ENCODE results near the gene CTSH.
"Not testable (repeated sequence)": the region's sequence is repeated elsewhere in the genome, so short reads cannot be mapped to it uniquely, and the experiment has no call there.

Gene CTSH

GRCh38 chr15:78921517-78921916, 23.3 kb downstream of the CTSH start:
- no peak for DNase-seq

DNA sequence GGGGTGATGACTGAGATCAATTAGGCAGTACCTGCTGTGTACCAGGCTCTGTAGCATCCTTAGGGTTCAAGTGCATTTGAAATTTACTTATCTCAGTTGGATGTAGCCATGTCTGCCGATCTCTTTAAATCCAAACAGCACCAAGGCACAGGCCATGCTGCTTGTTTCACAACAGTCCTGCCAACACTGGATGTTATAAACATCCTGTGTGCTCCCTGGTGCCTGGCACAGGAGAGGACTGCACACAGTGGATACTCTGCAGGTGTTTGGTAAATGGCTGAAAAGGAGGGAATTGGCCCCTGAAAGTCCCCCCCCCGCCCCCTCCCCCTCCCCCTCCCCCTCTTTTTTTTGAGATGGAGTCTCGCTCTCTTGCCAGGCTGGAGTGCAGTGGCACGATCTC, 27.0 kb downstream of the CTSH start:
- DNase-seq, result no peak

- DNase-seq, result no peak
Measured at GRCh38 chr15:78916088-78916487, 28.8 kb downstream of the CTSH start.

- DNase-seq, result no peak
Measured at GRCh38 chr15:78915341-78916087, 29.3 kb downstream of the CTSH start.

DNA sequence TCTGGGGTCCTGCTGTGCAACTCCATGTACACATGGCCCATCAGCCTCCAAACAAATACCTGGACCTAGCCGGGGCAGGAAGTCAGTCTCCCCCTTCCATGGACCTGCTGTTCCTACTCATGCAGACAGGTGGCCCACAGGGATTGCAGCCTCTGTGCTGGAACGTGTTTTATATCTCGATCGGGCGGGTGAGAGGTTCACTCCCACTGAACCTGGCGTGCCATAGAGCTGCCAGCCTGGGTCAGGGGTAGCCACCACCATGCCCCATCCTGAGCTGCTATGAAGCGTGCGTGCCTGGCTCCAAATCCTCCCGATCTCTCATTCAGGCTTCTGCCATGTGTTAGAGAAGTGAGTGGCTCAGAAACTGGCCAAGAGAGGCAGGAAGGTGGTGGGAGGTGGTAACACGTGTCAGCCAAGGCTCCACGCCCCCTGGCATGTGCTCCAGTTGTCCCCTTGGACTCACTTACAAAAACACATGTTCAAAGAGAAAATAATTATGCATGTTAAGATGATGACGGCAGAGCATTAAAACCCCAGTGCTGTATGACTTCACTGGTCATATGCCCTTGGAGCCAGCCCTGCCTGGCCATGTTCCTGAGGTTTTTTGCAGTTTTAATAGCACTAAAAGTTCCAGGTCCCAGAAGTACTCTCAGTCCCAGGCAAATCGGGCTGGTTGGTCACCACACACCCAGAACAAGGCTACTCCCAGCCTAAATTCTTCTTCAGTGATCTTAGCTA, 30.6 kb downstream of the CTSH start:
- no peak for DNase-seq

DNA sequence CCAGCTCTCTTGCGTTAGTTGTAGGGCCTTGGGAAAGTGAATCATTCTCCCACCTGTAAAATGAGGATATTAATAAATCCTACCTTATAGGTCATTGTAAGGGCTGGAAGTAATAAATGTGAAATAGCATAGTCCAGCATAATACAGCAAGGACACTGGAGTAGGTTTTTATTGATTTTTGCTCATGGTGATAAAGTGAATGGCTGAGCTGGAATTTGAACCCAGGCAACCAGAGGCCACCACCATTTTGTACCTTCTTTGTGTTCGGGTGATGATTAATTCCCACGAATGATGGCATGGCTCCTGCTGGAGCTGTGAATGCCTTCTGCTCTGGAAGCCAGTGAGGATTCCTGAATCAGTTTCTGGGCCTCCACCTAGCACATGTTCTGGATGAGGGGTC, 31.8 kb downstream of the CTSH start:
- DNase-seq, result no peak

DNA sequence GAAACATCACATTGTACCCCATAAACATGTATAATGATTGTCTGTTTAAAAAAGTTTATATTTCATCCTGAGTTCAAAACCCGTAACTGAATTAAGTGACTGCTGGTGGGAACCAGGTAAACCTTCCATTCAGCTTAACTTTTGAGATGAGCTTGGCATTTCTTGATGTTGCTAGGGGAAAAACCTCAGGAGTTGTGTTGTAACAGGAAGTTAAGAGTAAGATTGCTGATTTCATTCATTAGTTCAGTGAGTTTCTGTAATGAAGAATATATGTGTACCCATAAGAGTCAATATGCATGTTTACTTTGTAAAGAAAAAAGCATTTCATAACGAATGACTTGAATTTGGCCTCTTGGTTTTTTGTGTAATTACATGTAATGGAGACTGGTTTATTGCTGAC, 32.5 kb downstream of the CTSH start:
- no peak for DNase-seq

DNA sequence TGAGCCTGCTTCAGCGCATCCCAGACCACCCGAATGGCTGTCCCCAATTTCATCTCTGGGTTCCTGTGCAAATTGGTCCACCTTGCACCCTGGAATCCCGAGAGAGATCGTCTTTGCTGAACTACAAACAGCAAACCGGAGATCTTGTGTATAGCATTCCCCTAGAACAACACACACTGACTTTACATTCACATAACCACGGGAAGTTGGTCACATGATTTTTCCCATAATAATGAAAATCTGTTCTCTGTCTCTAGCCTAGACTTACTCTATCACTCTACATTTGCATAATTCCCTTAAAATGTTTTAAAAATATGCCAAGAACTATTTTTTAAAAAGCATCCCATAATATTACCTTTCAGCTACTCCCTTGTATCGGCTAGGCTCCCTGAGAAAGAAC, 34.6 kb downstream of the CTSH start:
- DNase-seq, result no peak

DNA sequence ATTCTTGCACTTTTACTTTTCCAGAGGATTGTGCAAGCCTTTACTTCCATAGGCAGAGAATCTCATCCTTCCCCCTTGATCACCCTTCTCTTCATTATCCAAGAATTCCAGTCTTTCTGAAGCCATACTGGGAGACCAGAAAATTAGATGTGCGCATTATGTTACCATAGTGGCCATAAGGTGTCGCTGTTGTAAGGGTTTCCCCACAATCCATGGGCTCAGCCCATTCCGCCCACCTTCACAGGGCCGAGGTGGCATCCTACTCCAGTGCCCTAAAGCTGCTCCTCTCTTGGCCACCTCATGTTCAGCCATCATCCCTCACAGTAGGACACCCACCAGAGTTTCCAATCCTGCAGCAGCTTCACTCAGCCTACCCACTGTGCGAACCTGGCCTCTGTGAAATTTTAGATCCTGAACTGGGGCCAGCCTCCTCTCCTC, 35.0 kb downstream of the CTSH start:
- DNase-seq, result peak; percentile 27

DNA sequence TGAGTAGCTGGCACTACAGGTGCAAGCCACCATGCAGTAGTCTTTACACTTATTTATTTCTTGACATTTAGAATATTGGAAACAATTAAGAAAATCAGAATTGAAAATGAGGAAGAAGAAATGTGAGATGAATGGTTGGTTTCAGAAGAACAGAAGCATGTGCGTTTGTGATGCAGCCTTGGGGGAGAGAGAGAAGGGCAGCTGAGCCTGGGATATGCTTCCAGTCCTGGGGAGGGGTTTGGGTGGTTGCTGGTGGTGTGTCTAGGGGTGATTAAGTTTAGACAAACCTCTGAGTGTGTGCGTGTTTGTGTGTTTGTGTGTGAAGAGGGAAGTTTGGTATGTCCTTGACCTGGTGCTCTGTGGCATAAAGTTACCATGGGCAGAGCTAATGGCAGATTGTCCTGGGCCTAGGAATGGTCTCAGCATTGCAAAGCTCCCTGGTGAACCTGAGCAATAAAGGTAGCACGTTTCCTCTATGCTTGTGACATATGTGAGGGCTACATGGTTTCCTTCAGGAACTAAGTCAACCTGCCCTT, 35.6 kb downstream of the CTSH start:
- no peak for DNase-seq

- peak; percentile 7 for DNase-seq
Measured at GRCh38 chr15:78907577-78907976, 37.3 kb downstream of the CTSH start.

- DNase-seq, result no peak
Measured at GRCh38 chr15:78906316-78906620, 38.6 kb downstream of the CTSH start.

DNA sequence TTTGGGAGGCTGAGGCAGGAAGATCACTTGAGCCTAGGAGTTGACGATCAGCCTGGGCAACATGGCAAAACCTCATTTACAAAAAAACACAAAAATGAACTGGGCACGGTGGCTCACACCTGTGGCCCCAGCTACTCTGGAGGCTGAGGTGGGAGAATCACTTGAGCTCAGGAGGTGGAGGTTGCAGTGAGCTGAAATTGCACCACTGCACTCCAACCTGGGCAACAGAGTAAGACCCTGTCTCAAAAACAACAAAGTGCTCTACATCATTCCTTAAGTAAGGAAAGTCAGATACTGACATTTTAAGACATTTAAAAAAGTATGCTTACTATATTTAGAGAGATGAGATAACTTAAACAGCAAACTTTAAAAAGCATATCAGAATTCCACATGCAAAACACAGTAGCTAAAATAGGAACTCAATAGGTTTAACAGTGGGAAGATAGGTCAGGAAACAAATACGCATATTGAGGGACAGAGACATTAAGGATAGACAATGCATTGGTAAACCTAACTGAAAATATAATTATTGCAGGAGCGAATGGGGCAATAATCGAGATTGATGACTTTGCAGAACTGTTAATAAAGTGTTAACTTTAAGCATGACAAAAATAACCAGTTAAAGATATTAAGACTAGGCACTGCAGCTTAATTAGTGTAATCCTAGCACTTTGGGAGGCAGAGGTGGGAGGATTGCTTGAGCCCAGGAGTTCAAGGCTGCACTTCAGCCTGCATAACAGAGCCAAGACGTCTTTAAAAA, 40.1 kb downstream of the CTSH start:
- no peak for DNase-seq

DNA sequence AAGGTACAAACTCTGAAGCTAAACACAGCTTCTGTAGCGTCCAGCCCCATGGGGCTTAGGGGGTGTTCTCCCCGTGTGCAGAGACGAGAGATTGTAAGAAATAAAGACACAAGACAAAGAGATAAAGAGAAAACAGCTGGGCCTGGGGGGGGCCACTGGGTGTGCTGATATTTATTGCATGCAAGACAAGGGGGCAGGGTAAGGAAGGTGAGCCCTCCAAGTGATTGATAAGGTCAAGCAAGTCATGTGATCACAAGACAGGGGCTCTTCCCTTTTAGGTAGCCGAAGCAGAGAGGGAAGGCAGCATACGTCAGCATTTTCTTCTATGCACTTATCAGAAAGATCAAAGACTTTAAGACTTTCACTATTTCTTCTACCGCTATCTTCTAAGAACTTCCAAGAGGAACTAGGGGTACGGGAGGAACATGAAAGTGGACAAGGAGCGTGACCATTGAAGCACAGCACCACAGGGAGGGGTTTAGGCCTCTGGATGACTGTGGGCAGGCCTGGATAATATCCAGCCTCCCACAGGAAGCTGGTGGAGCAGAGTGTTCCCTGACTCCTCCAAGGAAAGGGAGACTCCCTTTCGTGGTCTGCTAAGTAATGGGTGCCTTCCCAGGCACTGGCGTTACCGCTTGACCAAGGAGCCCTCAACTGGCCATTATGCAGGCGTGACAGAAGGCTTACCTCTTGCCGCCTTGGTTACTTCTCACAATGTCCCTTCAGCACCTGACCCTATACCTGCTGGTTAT, 42.4 kb downstream of the CTSH start:
- not testable (repeated sequence) for DNase-seq

- not testable (repeated sequence) for DNase-seq
Measured at GRCh38 chr15:78900819-78901533, 43.9 kb downstream of the CTSH start.

GRCh38 chr15:78898540-78898939, 46.3 kb downstream of the CTSH start:
- no peak for DNase-seq

DNA sequence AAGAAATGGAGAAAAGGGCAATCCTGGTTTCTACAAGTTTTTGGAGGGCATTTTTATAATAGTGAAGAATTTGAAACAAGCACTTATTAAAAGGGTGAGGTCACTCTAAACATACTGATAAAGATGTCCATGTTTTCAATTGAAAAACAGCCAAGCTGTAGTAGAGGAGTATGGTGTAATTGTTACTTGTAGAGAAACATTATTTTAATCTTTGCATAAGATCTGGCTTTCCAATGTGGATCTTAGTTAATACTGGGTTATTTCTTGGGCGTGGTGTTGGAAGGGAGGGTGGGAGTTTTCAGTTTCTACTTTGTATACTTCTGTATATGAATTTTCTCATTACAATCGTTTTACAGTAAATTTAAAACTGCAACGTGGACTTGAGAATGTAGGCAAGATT, 49.4 kb downstream of the CTSH start:
- no peak for DNase-seq

- DNase-seq, result no peak
Measured at GRCh38 chr15:78893538-78893937, 51.3 kb downstream of the CTSH start.

- no peak for DNase-seq
Measured at GRCh38 chr15:78889000-78889399, 55.8 kb downstream of the CTSH start.

- DNase-seq, result no peak
Measured at GRCh38 chr15:78881681-78882080, 63.2 kb downstream of the CTSH start.

GRCh38 chr15:78880813-78881212, 64.0 kb downstream of the CTSH start:
- no peak for DNase-seq

- no peak for DNase-seq
Measured at GRCh38 chr15:78880242-78880533, 64.7 kb downstream of the CTSH start.
